ENCODE measurements around the gene OSBPL10.

GRCh38 chr3:31988271-31988670 lies 7.2 kb upstream of the OSBPL10 start:
- no peak for TF ChIP-seq CTCF (IDR thresholded peaks at IDR 0.05)
- no peak for TF ChIP-seq BHLHE40 (IDR thresholded peaks at IDR 0.05; ENCODE audit: low read depth, low read length)
- TF ChIP-seq CEBPB (IDR thresholded peaks at IDR 0.05): no peak
- no peak for TF ChIP-seq RFX5 (IDR thresholded peaks at IDR 0.05)
- no peak for TF ChIP-seq POLR2A (IDR thresholded peaks at IDR 0.05; ENCODE audit: low read length)
- no peak for TF ChIP-seq HOXA7 (CRISPR knock-in tag; IDR thresholded peaks at IDR 0.05)
- no peak for TF ChIP-seq MAX (IDR thresholded peaks at IDR 0.05)
- no peak for TF ChIP-seq TP53 (CRISPR knock-in tag; IDR thresholded peaks at IDR 0.05)
- TF ChIP-seq GATA3 (IDR thresholded peaks at IDR 0.05; ENCODE audit: borderline replicate concordance): no peak
- no peak for TF ChIP-seq CBX8 (IDR thresholded peaks at IDR 0.05)

All from A549 (cell line).